Coronary artery (tissue), 2 donors: ENCODE results near the gene ARHGEF40.
A peak's percentile ranks its signal among the peaks of the same experiment; 100 is the strongest.

ENCODE experiments used
- DNase-seq: peaks from one replicate; pipeline ENCODE4 v3.0.0-alpha.2; 2017; ENCODE audit warnings: low spot score
- H3K27ac ChIP-seq, 2 donors: fragments of 200-600 bp; sonication (generic); one replicate each; pipeline ENCODE4 v1.5.1; 2016 to 2019
- H3K4me3 ChIP-seq: fragments of 200-600 bp; sonication (generic); 2 replicates; pipeline ENCODE4 v1.5.1; 2016; ENCODE audit warnings: mild to moderate bottlenecking, moderate library complexity
- TF ChIP-seq, protein P1 (sequence below): fragments of 200-600 bp; sonication (generic); IDR thresholded peaks from one replicate; pipeline ENCODE4 v1.5.1; 2019; ENCODE audit warnings: antibody characterized with exemption

The ARHGEF40 gene

GRCh38 chr14:21071225-21072030 lies 1.3 kb downstream of the ARHGEF40 start:
- H3K27ac ChIP-seq, result peak overlapping the region; percentile 93 to 97

DNA sequence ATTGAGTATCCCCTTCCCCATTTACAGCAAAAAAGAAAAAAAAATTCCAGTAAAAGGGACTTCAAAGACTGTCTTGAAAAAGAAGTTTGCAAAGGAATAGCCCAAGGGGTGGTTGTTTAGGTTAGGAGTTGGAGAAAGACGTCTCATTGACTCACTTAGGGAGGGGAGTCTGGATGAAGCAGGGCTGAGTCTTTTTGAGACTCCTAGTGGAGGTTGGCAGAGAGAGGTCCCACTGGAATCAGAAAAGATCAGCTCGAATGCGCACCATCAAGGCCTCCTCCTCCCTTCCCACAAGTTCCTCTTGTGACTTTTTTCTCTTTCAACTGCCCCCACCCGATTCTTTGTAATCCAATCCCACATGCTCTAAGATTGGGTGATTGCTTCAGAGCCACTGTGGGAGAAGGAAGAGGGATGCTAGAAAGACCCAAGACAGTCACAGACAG lies 1.9 kb downstream of the ARHGEF40 start:
- peak overlapping the region; percentile 93 to 97 for H3K27ac ChIP-seq
- TF ChIP-seq, protein P1, sequence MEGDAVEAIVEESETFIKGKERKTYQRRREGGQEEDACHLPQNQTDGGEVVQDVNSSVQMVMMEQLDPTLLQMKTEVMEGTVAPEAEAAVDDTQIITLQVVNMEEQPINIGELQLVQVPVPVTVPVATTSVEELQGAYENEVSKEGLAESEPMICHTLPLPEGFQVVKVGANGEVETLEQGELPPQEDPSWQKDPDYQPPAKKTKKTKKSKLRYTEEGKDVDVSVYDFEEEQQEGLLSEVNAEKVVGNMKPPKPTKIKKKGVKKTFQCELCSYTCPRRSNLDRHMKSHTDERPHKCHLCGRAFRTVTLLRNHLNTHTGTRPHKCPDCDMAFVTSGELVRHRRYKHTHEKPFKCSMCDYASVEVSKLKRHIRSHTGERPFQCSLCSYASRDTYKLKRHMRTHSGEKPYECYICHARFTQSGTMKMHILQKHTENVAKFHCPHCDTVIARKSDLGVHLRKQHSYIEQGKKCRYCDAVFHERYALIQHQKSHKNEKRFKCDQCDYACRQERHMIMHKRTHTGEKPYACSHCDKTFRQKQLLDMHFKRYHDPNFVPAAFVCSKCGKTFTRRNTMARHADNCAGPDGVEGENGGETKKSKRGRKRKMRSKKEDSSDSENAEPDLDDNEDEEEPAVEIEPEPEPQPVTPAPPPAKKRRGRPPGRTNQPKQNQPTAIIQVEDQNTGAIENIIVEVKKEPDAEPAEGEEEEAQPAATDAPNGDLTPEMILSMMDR, result no peak
- H3K4me3 ChIP-seq, result peak overlapping the region; percentile 80
- DNase-seq, result no peak

More at GRCh38 chr14:21071225-21072030, 1.3 kb downstream of the ARHGEF40 start:
- H3K4me3 ChIP-seq, result peak overlapping the region; percentile 80
- TF ChIP-seq, protein P1, result no peak
- peak; percentile 94 for DNase-seq

- peak overlapping the region; percentile 80 for H3K4me3 ChIP-seq
- no peak for DNase-seq
- TF ChIP-seq, protein P1, result no peak
- H3K27ac ChIP-seq, result peak overlapping the region; percentile 93 to 97
These were observed 2.8 kb downstream of the ARHGEF40 start for GRCh38 chr14:21072781-21073339.

DNA sequence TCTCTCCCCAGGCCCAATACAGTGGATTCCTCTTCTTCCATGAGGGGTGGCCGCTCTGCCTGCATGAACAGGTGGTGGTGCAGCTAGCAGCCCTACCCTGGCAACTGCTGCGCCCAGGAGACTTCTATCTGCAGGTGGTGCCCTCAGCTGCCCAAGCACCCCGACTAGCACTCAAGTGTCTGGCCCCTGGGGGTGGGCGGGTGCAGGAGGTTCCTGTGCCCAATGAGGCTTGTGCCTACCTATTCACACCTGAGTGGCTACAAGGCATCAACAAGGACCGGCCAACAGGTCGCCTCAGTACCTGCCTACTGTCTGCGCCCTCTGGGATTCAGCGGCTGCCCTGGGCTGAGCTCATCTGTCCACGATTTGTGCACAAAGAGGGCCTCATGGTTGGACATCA lies 3.8 kb downstream of the ARHGEF40 start:
- no peak overlapping the region for H3K4me3 ChIP-seq
- TF ChIP-seq, protein P1, result no peak
- DNase-seq, result no peak
- H3K27ac ChIP-seq, result peak overlapping the region in 1 of 2 donors; percentile 93

DNA sequence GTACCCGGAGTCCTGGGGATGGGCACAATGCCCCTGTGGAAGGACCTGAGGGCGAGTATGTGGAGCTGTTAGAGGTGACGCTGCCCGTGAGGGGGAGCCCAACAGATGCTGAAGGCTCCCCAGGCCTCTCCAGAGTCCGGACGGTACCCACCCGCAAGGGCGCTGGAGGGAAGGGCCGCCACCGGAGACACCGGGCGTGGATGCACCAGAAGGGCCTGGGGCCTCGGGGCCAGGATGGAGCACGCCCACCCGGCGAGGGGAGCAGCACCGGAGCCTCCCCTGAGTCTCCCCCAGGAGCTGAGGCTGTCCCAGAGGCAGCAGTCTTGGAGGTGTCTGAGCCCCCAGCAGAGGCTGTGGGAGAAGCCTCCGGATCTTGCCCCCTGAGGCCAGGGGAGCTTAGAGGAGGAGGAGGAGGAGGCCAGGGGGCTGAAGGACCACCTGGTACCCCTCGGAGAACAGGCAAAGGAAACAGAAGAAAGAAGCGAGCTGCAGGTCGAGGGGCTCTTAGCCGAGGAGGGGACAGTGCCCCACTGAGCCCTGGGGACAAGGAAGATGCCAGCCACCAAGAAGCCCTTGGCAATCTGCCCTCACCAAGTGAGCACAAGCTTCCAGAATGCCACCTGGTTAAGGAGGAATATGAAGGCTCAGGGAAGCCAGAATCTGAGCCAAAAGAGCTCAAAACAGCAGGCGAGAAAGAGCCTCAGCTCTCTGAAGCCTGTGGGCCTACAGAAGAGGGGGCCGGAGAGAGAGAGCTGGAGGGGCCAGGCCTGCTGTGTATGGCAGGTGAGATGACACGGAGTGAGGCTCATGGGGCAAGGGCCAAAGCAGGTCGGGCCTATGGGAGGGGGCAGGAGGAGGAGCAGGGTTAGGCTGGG lies 4.5 kb downstream of the ARHGEF40 start:
- H3K4me3 ChIP-seq, result no peak overlapping the region
- DNase-seq, result no peak
- TF ChIP-seq, protein P1, result no peak
- H3K27ac ChIP-seq, result no peak overlapping the region

DNA sequence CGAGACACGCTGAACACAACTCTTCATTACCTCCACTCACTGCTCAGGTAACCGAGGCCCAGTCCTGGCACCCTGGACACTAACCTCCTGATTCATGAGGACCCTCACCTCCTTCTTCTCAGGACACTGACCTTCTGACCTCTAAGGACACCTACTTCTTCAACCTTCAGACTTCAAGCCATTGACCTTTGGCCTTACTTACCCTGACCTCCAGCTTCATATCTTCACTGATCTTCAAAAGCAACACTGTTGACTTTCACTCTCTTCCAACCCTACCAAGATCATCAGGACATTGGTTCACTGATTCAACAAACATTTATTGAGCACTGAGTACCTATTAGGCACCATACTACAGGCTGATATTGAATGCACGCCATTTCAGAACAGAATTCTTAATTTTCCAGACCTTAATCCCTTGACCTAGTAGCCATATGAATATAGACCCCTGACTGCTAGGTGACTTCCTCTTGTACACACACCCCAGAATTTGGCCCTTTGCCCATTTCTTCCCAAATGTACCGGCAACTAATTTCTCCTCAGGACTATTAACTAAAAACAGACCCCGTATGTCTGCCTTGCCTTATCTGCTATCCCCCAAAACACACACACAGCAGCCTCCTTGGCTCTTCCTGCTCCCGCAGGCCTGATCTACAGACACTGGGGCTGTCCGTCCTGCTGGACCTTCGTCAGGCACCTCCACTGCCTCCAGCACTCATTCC lies 5.8 kb downstream of the ARHGEF40 start:
- no peak for DNase-seq
- TF ChIP-seq, protein P1, result no peak
- Histone ChIP-seq H3K27ac (no peak overlapping the region), H3K4me3 (no peak overlapping the region)
